ENCODE measurements around the gene HSD11B2. TPM values are rescaled to one million over a fixed set of nuclear protein-coding genes. Genes with fewer than 3 reads are reported as not detected.
"Not testable (repeated sequence)": the region's sequence is repeated elsewhere in the genome, so short reads cannot be mapped to it uniquely, and the experiment has no call there.

The HSD11B2 gene
- total and polyA plus RNA-seq, 9 donors = 3.7 to 14.5 (median 7.7) TPM

DNA sequence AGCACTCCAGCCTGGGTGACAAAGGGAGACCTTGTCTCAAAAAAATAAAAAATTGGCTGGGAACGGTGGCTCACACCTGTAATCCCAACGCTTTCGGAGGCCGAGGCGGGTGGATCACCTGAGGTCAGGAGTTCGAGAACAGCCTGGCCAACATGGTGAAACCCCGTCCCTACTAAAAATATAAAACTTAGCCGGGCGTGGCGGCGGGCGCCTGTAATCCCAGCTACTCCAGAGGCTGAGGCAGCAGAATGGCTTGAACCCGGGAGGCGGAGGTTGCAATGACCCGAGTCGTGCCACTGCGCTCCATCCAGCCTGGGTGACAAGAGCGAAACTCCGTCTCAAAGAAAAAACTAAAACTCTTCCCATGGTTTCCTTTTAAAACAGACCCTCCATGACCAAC lies 15.5 kb upstream of the HSD11B2 start:
- 89% methylated on average over 16 of the region's 19 CpGs for WGBS (ENCODE audit: insufficient coverage)
- not testable (repeated sequence) for DNase-seq

DNA sequence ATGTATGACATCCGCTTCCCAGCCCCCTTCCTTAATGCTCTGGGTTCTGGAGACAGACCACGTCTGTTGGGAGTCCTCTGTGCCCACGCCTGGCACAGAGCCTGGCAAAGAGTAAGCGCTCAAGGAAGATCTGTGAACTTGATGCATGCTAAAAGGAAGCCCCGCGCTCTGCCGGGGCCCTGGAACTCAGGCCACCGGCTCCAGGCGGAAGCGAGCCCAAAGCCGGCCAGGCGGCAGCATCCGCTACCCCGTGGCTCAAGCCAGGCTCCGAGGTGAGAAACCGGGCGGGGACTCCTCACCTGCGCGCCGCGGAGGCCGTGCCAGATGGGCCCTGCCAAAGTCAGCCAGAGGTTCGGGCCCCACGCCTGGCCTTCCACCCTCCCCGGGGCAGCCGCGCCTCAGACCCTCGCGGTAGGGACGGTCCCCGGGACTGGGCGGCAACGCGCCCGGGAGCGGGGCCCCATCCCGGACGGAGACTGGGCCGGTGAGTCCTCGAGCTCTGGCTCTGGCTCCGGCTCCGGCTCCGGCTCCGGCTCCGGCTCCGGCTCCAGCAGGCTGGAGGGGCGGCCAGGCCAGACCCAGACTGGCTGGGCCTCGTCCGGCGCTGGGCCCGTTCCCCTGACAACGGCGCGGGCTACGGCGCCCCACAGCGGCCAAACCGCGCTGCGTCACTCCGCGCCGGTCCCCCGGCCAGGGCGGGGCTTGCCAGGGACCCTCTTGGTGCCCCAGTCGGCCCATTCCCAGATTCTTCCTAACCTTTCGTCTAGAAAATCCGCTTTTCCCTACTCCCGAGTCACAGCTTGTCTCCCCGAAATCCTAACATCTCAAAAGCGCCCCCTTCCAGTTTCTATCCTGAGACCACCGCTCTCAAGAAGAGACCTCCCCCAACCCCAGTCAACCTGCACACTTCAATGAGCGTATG lies 14.8 kb upstream of the HSD11B2 start, which contains the start of gene ZDHHC1:
Gene ZDHHC1 (minus strand): TSS at position 606 of the 922 bp plus-strand sequence. CDS start 8,702 bp downstream, outside the sequence.
- H3K27ac ChIP-seq (ENCODE audit: low read length) = peak within 1 kb of the TSS; percentile 85
- WGBS (ENCODE audit: insufficient coverage) = under 1% methylated on average over 73 of the region's 73 CpGs
- H3K27me3 ChIP-seq (ENCODE audit: control insufficient read depth, insufficient read depth, low read length) = no peaks in the 10 kb centered on the region
- peak; percentile 89 for DNase-seq
- peaks cover 5% of the 10 kb centered on the region for H3K36me3 ChIP-seq (ENCODE audit: control insufficient read depth, insufficient read depth, low read length)
- peak within 1 kb of the TSS; percentile 82 for H3K4me3 ChIP-seq (ENCODE audit: low read length)
- peaks cover 19% of the 10 kb centered on the region for H3K4me1 ChIP-seq (ENCODE audit: control insufficient read depth, insufficient read depth, low read length)
- H3K9me3 ChIP-seq (replicated peaks; ENCODE audit: control insufficient read depth, low read depth, low read length) = no peaks in the 10 kb centered on the region

More for the DNA sequence above, 15.5 kb upstream of the HSD11B2 start:
- Histone ChIP-seq H3K4me1 (ENCODE audit: control insufficient read depth, insufficient read depth, low read length) (peaks cover 19% of the 10 kb centered on the region), H3K4me3 (ENCODE audit: low read length) (peak overlapping the region; percentile 82), H3K27ac (ENCODE audit: low read length) (peak overlapping the region; percentile 85)
- H3K27me3 ChIP-seq (ENCODE audit: control insufficient read depth, insufficient read depth, low read length); H3K9me3 ChIP-seq (replicated peaks; ENCODE audit: control insufficient read depth, low read depth, low read length); H3K36me3 ChIP-seq (ENCODE audit: control insufficient read depth, insufficient read depth, low read length): not testable (repeated sequence)

- Histone ChIP-seq H3K4me3 (ENCODE audit: low read length) (no peak overlapping the region), H3K27ac (ENCODE audit: low read length) (no peak overlapping the region), H3K36me3 (ENCODE audit: control insufficient read depth, insufficient read depth, low read length) (peaks cover 5% of the 10 kb centered on the region), H3K27me3 (ENCODE audit: control insufficient read depth, insufficient read depth, low read length) (no peaks in the 10 kb centered on the region), H3K4me1 (ENCODE audit: control insufficient read depth, insufficient read depth, low read length) (peaks cover 19% of the 10 kb centered on the region), H3K9me3 (replicated peaks; ENCODE audit: control insufficient read depth, low read depth, low read length) (no peaks in the 10 kb centered on the region)
- no CpG with 5 or more reads among the region's 2 CpGs for WGBS (ENCODE audit: insufficient coverage)
- no peak for DNase-seq
Measured at GRCh38 chr16:67417333-67418061, 13.4 kb upstream of the HSD11B2 start.

GRCh38 chr16:67419502-67419901 lies 11.4 kb upstream of the HSD11B2 start:
- Histone ChIP-seq H3K27me3 (ENCODE audit: control insufficient read depth, insufficient read depth, low read length) (peaks cover under 1% of the 10 kb centered on the region), H3K4me3 (ENCODE audit: low read length) (no peak overlapping the region), H3K27ac (ENCODE audit: low read length) (no peak overlapping the region), H3K4me1 (ENCODE audit: control insufficient read depth, insufficient read depth, low read length) (peaks cover 20% of the 10 kb centered on the region), H3K9me3 (replicated peaks; ENCODE audit: control insufficient read depth, low read depth, low read length) (no peaks in the 10 kb centered on the region), H3K36me3 (ENCODE audit: control insufficient read depth, insufficient read depth, low read length) (peaks cover 2% of the 10 kb centered on the region)
- WGBS (ENCODE audit: insufficient coverage) = 88% methylated on average over 2 of the region's 3 CpGs
- no peak for DNase-seq

DNA sequence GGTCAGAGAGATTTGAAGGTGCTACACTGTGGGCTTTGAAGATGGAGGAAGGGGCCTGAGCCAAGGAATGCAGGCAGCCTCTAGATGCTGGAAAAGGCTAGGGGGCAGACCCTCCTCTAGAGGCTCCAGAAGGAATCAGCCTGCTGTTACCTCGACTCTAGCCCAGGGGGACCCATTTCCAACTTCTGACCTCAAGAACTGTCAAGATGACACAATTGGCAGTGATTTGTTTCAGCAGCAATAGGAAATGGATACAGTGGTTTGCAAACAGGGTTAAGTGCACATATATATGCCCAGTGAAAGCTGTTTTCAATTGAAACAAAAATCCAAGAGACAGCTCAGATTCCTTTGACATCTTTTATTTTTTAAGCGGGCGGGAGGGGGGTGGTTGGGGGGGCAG lies 11.0 kb upstream of the HSD11B2 start:
- no peak for DNase-seq
- no CpG with 5 or more reads among the region's 3 CpGs for WGBS (ENCODE audit: insufficient coverage)

GRCh38 chr16:67421030-67421429 lies 9.9 kb upstream of the HSD11B2 start:
- Histone ChIP-seq H3K4me3 (ENCODE audit: low read length) (no peak overlapping the region), H3K36me3 (ENCODE audit: control insufficient read depth, insufficient read depth, low read length) (no peaks in the 10 kb centered on the region), H3K27ac (ENCODE audit: low read length) (no peak overlapping the region), H3K27me3 (ENCODE audit: control insufficient read depth, insufficient read depth, low read length) (peaks cover 10% of the 10 kb centered on the region), H3K4me1 (ENCODE audit: control insufficient read depth, insufficient read depth, low read length) (peaks cover 25% of the 10 kb centered on the region), H3K9me3 (replicated peaks; ENCODE audit: control insufficient read depth, low read depth, low read length) (no peaks in the 10 kb centered on the region)
- 50% methylated on average over 4 of the region's 4 CpGs for WGBS (ENCODE audit: insufficient coverage)
- no peak for DNase-seq

More for the DNA sequence above, 11.0 kb upstream of the HSD11B2 start:
- H3K27ac ChIP-seq (ENCODE audit: low read length) = no peak overlapping the region
- no peaks in the 10 kb centered on the region for H3K9me3 ChIP-seq (replicated peaks; ENCODE audit: control insufficient read depth, low read depth, low read length)
- H3K4me3 ChIP-seq (ENCODE audit: low read length) = no peak overlapping the region
- peaks cover 24% of the 10 kb centered on the region for H3K4me1 ChIP-seq (ENCODE audit: control insufficient read depth, insufficient read depth, low read length)
- no peaks in the 10 kb centered on the region for H3K36me3 ChIP-seq (ENCODE audit: control insufficient read depth, insufficient read depth, low read length)
- H3K27me3 ChIP-seq (ENCODE audit: control insufficient read depth, insufficient read depth, low read length) = peaks cover 4% of the 10 kb centered on the region

DNA sequence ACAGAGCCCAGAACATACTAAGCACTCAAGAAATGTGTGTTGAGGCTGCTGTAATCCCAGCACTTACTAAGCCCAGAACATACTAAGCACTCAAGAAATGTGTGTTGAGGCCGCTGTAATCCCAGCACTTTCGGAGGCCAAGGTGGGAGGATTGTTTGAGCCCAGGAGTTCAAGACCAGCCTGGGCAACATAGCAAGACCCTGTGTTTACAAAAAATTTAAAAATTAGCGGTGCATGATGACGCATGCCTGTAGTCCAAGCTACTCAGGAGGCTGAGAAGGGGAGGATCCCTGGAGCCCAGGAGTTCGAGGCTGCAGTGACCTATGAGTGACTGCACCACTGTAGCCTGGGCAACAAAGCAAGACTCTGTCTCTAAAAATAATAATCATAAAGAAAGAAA lies 7.9 kb upstream of the HSD11B2 start:
- WGBS (ENCODE audit: insufficient coverage) = 70% methylated on average over 3 of the region's 5 CpGs

GRCh38 chr16:67423611-67424260 lies 7.2 kb upstream of the HSD11B2 start:
- Histone ChIP-seq H3K36me3 (ENCODE audit: control insufficient read depth, insufficient read depth, low read length) (no peaks in the 10 kb centered on the region), H3K4me3 (ENCODE audit: low read length) (no peak overlapping the region), H3K4me1 (ENCODE audit: control insufficient read depth, insufficient read depth, low read length) (peaks cover 46% of the 10 kb centered on the region), H3K27ac (ENCODE audit: low read length) (no peak overlapping the region), H3K9me3 (replicated peaks; ENCODE audit: control insufficient read depth, low read depth, low read length) (no peaks in the 10 kb centered on the region), H3K27me3 (ENCODE audit: control insufficient read depth, insufficient read depth, low read length) (peaks cover 20% of the 10 kb centered on the region)
- WGBS (ENCODE audit: insufficient coverage) = 43% methylated on average over 2 of the region's 9 CpGs
- no peak for DNase-seq

More for the DNA sequence above, 7.9 kb upstream of the HSD11B2 start:
- Histone ChIP-seq H3K36me3 (ENCODE audit: control insufficient read depth, insufficient read depth, low read length) (no peaks in the 10 kb centered on the region), H3K4me1 (ENCODE audit: control insufficient read depth, insufficient read depth, low read length) (peaks cover 39% of the 10 kb centered on the region), H3K4me3 (ENCODE audit: low read length) (no peak overlapping the region), H3K27ac (ENCODE audit: low read length) (no peak overlapping the region), H3K9me3 (replicated peaks; ENCODE audit: control insufficient read depth, low read depth, low read length) (no peaks in the 10 kb centered on the region), H3K27me3 (ENCODE audit: control insufficient read depth, insufficient read depth, low read length) (peaks cover 13% of the 10 kb centered on the region)
- no peak for DNase-seq

DNA sequence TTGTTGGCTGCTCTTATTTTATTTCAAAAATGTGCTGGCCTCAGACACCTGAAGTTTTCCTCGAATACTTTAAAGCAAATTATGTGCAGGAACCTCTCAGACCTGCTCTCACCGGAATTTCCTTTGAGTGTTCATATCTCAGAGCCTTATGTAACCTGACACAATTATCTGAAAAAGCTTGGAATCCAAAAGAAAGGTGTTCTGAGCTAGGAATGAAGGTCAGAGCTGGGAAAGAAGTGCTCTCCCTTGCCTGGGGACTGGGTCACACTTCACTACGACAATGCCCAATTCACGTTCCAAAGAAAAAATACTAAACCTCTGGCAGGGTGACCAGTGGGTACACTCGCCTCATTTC lies 6.7 kb upstream of the HSD11B2 start:
- Histone ChIP-seq H3K4me1 (ENCODE audit: control insufficient read depth, insufficient read depth, low read length) (peaks cover 49% of the 10 kb centered on the region), H3K27me3 (ENCODE audit: control insufficient read depth, insufficient read depth, low read length) (peaks cover 25% of the 10 kb centered on the region), H3K4me3 (ENCODE audit: low read length) (no peak overlapping the region), H3K36me3 (ENCODE audit: control insufficient read depth, insufficient read depth, low read length) (no peaks in the 10 kb centered on the region), H3K9me3 (replicated peaks; ENCODE audit: control insufficient read depth, low read depth, low read length) (no peaks in the 10 kb centered on the region), H3K27ac (ENCODE audit: low read length) (no peak overlapping the region)
- 58% methylated on average over 3 of the region's 5 CpGs for WGBS (ENCODE audit: insufficient coverage)
- DNase-seq = no peak

DNA sequence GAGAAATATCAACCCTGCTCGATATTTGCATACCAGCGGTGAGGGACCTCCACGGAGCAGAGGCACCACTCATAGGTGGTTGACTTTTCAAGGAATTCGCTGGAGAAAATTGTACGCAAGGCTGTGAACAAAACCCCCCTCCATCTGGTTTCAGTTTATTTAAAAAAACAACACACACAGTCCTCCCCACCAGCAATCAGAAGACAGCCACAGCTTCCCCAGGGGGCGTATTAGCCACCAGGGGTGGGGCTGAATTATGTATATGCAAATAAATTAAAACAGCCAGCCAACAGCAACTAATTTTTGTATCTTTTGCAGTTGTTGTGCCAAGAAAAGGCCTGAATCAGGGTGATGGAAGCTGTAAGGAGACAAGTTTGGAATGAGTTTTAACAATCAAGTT lies 5.9 kb upstream of the HSD11B2 start:
- WGBS (ENCODE audit: insufficient coverage) = no CpG with 5 or more reads among the region's 6 CpGs
- peaks cover 33% of the 10 kb centered on the region for H3K27me3 ChIP-seq (ENCODE audit: control insufficient read depth, insufficient read depth, low read length)
- DNase-seq = peak; percentile 71
- H3K4me3 ChIP-seq (ENCODE audit: low read length) = no peak overlapping the region
- H3K27ac ChIP-seq (ENCODE audit: low read length) = no peak overlapping the region
- H3K9me3 ChIP-seq (replicated peaks; ENCODE audit: control insufficient read depth, low read depth, low read length) = no peaks in the 10 kb centered on the region
- no peaks in the 10 kb centered on the region for H3K36me3 ChIP-seq (ENCODE audit: control insufficient read depth, insufficient read depth, low read length)
- H3K4me1 ChIP-seq (ENCODE audit: control insufficient read depth, insufficient read depth, low read length) = peaks cover 57% of the 10 kb centered on the region

Data from muscle of leg (tissue), 11 donors.